ENCODE measurements around the gene TNFSF11.

TNFSF11 gene

DNA sequence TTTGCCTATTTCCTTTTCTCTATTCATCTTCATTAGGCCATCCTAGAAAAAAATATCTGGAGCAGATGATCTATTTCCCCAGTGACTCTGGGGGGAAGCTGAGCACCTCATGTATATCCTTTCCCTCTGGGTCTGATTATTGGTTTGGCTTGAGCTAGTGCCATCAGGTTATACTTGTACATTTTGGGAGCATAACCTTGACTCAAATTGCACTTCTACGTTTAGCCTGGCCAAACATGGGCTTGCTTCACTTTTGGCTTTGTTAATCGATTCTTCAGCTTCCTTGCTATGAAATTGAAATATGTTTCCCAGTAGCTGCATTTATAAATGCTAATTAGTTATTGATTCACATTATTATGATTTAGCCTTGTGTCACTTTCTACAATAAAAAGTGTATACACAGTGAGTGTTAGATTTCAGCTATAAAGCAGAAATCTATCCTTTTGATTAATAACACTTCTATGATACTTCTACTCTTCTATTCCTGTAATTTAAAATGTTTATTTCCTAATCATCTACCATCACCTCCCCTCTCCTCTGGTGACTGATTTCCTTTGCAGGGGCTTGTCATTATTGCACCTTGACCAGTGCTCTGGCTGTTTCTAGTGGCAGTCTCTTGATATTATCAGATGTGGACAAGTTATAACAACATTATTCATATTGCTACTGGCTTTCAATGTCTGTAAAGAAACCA, 37.3 kb downstream of the TNFSF11 start:
- DNase-seq (ENCODE audit: low spot score) = no peak

GRCh38 chr13:42612021-42612765, 38.2 kb downstream of the TNFSF11 start:
- no peak for DNase-seq (ENCODE audit: low spot score)

GRCh38 chr13:42614436-42615035, 40.6 kb downstream of the TNFSF11 start:
- DNase-seq (ENCODE audit: low spot score) = no peak

- no peak for DNase-seq (ENCODE audit: low spot score)
These were observed 41.7 kb downstream of the TNFSF11 start for GRCh38 chr13:42615691-42616090.

DNA sequence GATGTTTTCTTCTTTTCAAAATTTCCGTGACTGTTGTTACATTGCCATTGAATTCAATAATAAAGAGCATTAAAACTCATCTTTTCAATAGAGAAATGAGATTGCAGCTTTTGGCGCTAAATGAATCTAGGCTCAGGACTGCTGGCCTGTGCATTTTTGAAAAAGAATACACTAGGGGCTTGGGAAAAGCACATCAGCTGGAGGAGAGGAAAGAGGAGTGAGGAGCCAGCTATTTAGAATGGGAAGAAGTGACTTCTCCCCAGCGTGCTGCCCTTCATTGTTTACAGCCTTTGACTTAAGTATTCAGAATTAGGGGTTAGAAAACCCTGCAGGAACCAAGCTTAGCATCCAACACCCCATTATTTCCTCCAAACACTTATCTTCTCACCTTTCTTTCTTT, 43.3 kb downstream of the TNFSF11 start:
- DNase-seq (ENCODE audit: low spot score) = no peak

DNA sequence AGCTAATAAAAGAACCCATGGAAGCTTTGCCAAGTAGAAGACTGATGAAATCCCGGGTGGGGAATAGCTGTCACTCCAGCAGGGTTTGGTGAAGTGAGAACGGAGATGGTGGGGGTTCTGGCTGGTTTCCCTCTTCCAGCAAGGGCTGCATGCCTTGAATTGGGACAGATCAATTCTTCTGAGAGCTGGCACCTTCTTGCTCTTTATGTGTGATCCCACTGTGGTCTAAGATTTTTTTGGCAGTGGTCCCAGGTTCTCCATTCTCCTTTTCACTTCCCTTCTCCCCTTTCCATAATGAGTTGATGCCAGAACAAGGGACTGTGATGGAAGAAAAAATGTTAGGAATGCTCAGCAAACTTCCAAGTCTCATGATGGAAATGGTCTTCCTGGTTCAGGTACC, 50.0 kb downstream of the TNFSF11 start:
- DNase-seq (ENCODE audit: low spot score) = no peak

DNA sequence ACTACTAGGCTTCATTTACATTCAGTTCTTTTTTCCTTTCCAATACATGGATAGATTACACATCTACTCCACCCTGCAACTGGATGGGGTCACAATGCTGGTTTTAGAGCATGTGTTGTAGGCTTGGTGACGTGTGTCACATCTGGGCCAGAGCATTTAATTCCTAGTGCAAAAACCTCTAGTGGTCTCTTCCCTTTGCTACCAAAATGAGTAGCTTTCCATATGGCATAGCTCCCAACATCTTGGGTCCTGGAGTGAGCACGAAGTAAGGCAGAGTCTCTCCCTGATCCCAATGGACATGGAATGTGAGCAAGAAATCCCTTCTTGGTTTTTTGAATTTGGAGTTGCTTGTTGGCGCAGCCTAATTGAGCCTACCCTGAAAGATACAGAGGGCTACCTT, 51.7 kb downstream of the TNFSF11 start:
- DNase-seq (ENCODE audit: low spot score) = no peak

DNA sequence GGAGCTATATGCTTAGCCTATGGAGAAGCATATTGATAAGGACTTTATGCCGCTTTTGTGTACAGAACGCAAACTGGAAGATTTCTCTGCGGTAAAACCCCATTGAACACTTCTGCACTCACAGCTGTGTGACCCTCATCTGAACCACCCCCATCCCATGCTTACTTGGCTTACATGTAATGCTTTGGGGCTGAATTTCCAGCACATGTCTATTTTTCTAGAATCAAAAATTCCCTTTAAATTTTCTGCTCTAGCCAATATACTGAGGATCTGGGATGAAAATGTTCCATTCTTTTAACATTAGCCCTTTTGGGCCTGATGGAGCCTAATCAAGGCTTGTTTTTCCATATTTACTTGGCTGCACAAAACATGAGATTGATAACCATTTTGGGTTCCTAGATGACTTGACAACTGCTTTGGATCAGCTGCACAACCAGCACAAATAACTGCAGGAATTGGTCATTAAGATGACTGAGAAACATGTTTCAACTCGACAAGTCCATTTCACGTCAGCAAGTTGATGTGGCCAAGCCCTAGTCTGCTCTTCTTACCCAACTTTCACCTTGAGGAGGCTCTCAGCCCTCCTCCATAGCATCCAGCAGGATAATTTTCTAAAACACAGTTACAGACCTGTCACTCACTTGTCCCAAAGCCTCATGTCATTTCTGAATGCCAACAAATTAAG, 52.4 kb downstream of the TNFSF11 start:
- DNase-seq (ENCODE audit: low spot score) = no peak

DNA sequence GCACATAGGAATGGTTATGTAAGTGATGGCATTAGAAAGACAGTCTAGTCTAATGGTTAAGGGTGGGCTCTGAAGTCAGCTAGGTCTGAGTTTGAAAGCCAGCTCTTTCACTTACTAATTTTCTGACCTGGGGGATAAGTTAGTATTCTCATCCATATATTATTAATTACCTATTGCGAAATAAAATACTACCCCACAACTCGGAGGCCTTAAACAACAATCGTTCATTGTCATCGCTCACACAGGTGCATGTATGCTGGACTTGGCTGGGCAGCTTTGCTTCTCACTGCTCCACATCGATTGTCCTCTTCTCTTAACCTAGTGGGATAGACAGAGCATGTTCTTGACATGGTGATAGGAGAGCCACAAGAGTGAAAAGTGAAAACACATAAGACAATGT, 54.7 kb downstream of the TNFSF11 start:
- no peak for DNase-seq (ENCODE audit: low spot score)

GRCh38 chr13:42631181-42631580, 57.2 kb downstream of the TNFSF11 start:
- DNase-seq (ENCODE audit: low spot score) = no peak

DNA sequence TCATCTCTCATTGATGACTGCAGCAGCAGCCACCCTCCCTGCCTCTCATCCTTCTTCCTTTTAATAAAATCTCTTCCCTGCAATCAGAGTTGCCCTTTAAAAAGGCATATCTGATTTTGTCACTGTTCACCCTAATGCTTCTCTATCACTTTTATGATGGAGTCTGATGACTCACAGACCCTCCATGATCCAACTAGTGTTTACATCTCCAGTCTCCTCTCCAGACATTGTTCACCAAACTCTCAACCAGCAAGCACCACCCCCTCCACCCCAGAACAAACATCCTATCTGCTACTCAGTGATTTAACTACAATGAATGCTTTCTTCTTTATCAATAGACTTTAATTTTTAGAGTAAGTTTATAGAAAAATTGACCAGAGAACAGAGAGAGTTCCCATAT, 59.5 kb downstream of the TNFSF11 start:
- no peak for DNase-seq (ENCODE audit: low spot score)

GRCh38 chr13:42638101-42638500, 64.1 kb downstream of the TNFSF11 start:
- DNase-seq (ENCODE audit: low spot score) = no peak

- DNase-seq (ENCODE audit: low spot score) = no peak
These were observed 64.9 kb downstream of the TNFSF11 start for GRCh38 chr13:42638886-42639285.

GRCh38 chr13:42643076-42643475, 69.1 kb downstream of the TNFSF11 start:
- no peak for DNase-seq (ENCODE audit: low spot score)

GRCh38 chr13:42644841-42645240, 70.9 kb downstream of the TNFSF11 start:
- no peak for DNase-seq (ENCODE audit: low spot score)

DNA sequence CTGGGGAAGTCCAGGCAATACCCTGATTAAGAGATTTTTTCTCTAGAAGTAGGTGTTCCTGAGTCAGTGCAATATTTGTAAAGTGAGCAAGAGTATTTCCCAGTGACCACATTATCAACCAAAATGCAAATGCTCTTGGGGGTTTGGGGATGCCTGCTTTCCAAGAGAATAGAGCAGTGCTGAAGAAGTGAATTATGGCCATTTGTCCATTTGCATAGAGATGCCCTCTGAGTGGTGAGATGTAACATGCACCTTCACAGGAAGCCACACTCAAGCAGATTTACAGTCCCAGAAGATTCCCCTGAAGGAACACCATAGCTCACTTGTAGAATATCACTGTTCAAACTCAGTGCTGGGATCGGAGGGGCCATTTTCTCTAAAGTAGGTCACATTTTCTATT, 71.8 kb downstream of the TNFSF11 start:
- DNase-seq (ENCODE audit: low spot score) = no peak

- DNase-seq (ENCODE audit: low spot score) = no peak
These were observed 75.2 kb downstream of the TNFSF11 start for GRCh38 chr13:42649141-42649540.

GRCh38 chr13:42649831-42650230, 75.9 kb downstream of the TNFSF11 start:
- DNase-seq (ENCODE audit: low spot score) = no peak

- DNase-seq (ENCODE audit: low spot score) = no peak
These were observed 76.6 kb downstream of the TNFSF11 start for GRCh38 chr13:42650506-42650905.

- DNase-seq (ENCODE audit: low spot score) = no peak
These were observed 78.1 kb downstream of the TNFSF11 start for GRCh38 chr13:42651936-42652641.

DNA sequence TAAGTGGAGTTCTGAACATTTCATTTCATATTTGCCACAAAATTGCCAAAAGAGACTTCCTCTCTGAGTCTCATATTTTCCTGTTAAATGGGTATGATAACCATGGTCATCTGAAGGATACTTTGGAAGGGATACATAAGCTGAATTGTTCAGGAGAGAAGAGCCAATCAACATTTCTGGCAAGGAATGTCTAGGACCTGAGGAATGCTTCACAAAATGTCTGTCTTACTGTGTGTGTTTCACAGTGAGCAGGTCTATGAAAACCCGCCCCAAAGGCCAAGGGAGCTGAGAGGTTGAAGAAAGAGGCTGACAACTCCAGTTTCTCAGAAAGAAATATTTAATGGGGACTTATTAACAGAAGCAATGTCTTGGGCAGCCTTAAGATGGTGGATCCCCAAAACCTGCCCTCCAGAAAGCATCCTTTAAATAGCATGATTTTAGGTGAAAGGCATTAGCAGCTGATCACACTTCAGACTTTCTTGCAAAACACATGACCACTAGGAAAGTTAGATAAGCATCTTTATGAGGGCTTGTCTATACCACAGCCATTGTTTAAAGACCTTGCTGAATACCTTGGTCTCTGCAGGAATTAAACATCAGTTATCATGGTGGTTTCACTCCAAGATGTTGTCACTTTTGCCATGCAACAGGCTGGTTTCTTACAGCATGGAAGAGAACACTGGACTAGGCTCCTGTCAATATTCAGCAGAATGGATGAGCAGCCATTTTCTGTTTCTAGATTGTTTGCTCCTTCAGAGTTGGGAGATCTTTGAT, 78.9 kb downstream of the TNFSF11 start:
- no peak for DNase-seq (ENCODE audit: low spot score)

Measured in globus pallidus (tissue), 1 donor.